HG02642 (cell line): ENCODE results near the gene CD1D.
A peak's percentile ranks its signal among the peaks of the same experiment; 100 is the strongest.

ENCODE experiments used
- ATAC-seq: cut with Tn5 transposase; IDR thresholded peaks from one replicate; pipeline ENCODE4 v1.9.1; 2021; ENCODE audit warnings: mild to moderate bottlenecking; ENCODE audit not compliant: unreplicated experiment, poor library complexity

CD1D gene

DNA sequence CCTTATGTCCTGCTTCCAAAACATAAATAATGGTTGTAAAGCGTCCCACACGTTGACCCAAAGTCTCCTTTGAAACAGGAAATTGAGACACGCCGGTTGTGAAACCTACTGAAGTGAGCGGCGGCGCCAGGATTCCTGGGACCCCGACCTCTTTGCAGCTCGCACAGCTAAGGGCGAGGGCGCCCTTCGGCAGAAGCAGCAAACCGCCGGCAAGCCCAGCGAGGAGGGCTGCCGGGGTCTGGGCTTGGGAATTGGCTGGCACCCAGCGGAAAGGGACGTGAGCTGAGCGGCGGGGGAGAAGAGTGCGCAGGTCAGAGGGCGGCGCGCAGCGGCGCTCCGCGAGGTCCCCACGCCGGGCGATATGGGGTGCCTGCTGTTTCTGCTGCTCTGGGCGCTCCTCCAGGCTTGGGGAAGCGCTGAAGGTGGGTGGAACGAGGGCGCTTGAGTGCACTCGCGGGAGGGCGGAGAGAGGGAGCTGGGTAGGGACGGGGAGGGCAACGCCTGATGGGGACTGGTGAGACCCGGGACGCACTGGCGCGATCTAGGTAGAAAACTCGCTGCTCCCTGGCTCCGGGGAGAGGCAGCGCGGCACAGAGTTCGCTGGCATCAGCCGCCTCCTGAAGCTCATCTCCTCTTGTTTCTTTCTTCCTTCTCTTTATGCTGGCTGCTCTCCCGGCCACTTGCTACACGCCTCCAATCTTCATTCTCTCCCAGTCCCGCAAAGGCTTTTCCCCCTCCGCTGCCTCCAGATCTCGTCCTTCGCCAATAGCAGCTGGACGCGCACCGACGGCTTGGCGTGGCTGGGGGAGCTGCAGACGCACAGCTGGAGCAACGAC lies at the start of gene CD1D:
TSS of gene CD1D (plus strand) at position 155 of the 836 bp plus-strand sequence. CDS start at position 362, 207 bp downstream.
- ATAC-seq = peak; percentile 34

DNA sequence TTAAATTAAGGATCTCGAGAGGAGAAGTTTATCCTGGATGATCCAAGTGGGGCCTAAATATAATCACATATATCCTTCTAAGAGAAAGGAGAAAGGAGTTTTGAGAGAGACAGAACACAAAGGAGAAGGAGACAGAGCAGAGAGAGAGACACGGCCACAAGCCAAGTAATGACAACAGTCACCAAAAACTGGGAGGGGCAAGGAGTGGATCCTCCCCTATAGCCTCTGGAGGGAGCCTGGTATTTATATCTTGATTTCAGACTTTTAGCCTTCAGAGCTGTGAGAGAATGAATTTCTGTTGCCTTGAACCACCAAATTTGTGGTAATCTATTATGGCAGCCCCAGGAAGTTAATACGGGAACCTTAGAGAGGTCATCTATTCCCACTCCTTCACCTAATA lies 49.5 kb upstream of the CD1D start:
- no peak for ATAC-seq

DNA sequence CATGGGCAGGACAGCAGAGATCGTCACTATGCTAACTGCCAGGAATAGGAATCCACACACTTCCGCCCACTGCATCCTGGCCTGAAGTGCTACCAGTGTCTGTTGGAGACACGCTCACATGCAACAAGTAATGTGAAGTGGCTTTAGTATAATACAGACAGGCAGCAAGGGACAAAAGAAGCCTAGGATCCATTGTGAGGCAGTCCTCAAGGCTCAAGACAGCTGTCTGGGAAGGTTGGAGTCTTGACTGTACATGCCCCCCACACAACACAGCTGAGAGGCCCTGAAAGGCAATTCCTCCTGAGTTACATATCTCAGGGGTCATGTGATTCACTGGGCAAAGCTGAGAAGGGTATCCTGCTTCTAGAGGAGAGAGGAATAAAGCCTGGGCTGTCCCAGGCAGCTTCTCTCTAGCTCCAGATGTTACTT lies 39.9 kb upstream of the CD1D start:
- ATAC-seq = no peak

DNA sequence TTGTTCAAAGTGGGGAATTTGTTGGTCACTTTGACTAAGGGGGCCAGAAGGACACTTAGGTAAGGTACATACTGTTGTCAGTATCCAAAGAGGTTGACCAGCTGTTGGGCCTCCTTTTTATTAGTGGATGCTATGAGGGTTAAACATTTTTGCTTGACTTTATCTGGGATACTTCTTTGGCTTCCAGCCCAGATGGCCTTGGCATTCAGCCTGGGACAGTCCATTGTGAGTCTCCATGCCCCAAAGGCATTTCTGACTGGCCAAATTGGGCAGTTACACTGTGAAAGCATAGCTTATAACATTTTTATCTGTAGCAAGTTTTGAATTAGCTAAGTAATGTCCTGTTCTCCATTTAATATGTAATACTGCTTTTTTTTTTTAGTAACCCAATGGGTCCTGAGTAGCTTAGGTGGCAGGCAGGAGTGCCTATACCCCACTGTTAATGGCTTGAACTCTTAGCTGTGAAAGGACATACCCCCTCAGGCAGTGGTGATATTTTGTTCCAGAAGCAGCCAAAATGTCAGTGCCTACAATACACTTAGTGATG lies 35.4 kb upstream of the CD1D start:
- ATAC-seq = no peak

DNA sequence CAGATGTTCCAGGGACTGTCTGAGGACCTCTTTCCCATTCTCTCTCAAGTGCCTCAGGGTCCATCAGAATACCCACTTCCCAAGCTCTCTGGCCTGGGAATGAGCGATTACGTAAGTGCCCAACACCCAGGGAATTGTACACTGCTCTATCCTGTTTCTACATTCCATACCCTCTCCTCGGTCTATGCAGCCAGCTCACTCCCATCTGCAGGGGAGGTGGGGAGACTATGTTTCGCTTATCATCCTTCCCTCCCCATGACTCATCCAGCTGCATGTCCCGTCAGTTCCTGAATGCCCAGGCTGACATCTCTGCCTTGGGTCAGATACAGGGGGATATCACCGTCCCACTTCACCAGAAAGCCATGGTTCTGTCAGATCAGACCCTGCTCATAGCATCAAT lies 34.5 kb upstream of the CD1D start:
- ATAC-seq = no peak

DNA sequence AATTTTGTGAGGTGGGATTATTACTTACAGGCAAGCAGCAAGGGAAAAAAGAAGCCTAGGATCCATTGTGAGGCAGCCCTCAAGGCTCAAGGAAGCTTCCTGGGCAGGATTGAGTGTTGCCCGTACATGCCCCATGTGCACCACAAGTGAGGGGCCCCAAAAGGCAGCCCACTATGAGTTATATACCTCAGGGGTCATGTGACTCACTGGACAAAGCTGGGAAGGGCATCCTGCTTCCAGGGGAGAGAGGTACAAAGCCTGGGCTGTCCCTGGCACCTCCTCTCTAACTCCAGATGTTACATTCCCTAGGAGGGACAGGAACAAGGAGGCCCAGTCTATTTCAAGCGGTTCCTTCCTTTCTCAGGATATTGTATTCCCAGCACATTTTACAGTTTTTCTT lies 34.0 kb upstream of the CD1D start:
- ATAC-seq = no peak

DNA sequence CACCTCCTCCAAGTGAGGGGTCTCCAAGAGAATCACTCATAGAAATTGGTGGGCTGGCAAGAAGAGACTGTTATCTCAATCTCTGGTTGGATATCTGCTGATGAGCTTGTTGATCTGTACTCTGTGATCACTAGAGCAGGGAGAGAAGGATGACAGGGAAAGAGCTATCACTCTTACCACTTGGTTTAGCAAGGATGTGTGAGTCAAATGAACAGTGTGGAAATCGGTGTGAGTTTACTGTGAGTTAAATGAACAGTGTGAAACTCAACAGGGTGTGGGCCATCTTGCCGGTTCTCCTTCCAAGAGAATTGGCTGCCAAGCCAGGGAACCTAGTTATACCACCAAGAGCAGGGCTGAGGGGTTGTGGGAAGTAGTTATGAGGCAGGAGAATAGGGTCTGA lies 33.3 kb upstream of the CD1D start:
- ATAC-seq = no peak

DNA sequence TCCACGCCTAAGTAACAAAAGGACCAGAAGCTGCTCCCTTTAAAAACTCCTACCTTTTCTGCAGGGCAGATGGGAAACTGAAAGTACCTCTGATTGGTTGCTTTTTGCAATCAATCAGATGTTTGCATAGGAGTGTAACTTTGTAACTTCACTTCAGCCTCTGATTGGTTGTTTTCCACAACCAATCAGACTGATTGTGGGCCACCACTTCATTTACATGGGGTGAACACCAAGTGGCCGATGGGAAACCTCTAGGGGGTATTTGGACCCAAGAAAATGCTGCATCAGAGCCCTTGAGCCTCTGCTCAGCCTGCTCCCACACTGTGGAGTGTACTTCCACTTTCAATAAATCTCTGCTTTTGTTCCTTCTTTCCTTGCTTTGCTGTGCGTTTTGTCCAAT lies 32.8 kb upstream of the CD1D start:
- no peak for ATAC-seq

DNA sequence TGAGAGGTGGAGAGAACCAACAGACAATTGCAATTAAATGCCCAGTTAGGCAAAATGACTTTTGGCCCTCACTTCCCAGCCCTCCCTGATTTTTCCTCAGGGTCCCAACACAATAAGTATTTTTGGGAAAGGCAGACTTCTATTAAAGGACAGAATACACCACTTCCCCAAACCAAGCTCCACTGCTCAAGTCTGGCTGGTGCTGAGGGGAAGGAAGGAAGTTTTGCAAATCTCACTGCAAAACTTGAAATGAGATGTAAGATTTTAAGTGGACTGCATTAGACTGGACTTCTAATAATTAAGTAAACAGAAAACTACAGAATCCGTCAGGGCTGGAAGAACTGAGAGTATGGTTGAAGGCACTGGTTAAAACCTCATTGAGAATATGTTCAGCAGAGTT lies 32.2 kb upstream of the CD1D start:
- no peak for ATAC-seq

DNA sequence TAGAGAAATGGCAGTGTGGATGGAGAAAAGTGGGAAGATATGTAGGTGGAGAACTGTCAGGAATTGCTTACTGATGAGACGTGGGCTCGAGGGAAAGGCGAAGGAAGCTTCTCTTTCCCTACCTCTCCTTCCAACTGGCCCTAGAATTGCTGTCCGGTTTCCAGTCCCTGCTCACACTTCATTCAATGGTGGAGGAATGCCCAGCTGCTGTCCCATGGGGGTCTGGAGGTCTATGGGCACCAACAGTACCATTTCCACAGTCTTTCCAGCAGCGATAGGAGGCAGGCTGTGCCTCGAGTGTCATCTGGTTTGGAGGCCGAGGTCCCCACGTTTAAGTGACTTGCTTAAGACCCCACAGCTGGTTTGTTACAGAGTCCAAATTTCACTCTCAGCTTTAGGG lies 31.5 kb upstream of the CD1D start:
- ATAC-seq = no peak

DNA sequence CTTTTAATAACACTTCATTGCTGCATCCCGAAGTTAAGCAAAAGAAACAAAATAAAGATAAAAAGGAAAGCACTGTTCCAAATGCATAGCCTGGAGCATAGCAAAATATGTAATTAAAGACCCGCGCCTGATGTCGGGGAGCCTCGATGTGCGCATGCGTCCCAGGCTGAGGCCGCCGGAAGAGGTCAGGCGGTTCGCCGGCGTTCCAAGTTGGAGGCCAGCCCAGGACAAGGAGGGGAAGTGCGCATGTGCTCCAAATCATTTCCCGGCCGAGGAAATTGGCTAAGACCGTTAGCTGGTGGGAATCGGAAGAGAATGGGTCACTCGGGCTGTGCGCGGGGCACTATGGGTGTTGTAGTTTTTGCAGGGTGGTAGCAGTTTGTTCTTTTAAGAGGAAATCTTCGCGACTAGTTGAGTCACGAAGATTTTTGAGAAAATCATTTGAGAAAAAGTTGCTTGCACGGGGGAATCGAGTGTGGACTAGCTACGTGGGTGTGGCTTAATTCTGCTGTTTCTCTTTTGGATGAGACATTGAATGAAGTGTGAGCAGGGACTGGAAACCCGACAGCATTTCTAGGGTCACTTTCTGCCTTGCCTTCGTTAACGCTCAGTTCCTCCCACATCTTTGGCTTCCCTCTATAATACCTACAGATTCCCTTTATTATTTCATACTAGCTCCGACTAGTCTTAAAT lies 31.0 kb upstream of the CD1D start:
- ATAC-seq = no peak

DNA sequence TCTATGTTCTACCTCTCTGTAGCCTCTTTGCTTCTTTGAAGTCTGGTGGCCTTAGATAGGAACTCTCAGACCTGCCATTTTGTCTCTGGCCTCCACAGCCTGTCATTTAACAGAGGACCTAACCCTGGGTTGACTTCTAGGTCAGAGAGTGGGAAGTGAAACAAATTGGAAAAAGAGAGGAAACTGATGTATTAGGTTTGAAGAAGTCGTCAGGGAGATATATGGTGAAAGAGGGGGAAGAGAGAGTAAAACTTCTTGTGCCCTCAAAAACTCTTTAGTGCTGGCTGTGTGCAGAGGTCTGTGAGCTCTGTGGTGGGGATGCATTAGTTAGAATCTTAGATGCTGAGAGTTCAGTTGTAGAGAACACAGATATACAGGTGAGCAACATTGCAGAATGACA lies 30.2 kb upstream of the CD1D start:
- ATAC-seq = no peak

DNA sequence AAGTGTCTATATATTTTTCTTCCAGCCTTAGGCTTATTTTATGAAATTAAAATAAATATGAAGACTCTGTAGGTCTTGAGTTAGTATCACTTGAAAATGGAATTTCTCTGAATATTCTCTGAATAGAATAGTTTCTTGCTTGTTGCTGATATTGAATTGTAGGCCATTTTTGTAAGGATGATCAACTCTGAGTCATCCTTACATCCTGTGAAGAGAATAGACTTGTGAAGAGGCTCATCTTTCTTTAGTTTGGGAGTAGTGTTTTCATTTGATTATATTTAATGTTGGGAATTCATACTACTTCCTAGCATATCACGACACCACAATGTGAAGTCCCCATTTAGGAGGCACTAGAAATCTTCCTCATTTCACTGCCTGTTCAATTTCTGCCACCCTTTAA lies 27.5 kb upstream of the CD1D start:
- no peak for ATAC-seq

DNA sequence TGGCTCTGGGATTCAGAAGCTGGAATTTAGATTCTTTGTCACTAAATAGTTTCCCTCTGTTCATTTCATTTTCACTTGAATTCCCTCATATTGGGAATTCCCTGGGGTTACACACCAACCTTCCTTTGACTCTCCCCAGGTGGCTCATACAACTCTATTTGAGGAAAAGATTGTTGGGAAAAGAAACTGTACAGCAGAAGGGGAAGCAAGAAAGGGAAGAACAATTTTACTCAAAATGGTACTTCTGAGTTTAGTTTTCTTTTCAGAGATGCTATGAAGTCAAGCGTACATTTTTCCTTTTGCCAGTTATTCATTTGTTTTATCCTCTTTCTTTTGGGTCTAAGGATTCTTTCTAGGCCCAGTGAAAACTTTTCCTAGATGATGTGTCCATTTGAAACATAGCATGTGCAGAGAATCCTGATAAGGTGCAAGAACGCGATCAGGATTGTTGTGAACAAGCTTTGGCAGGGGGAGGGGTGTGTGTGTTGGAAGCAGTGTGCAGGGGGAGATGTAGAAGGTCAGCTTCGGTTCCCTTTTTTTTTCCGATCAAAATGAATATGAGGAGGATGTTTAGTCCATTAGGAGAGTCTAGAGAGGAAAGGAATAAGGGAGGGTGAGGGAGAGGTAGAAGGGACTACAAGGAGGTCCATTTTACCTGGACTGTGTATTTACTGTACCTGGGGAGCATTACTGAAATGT lies 26.8 kb upstream of the CD1D start:
- no peak for ATAC-seq

DNA sequence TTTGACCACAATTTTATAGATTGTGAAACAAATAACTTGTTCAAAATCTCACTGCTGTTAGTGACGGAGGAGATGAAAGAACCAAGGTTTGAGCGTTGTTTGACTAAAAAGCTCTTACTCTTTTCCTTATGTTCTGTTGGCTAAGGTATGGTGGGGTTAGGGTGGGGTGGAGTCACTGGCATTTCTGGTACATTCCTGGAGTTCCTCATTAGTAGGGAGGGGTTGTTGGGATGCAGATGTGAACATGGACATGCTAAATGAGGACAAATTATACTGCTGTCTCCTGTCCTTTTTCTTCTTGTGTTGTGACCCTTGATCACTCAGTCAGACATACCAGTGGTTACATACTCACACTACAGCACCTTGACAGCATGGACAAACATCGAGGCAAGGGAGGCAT lies 26.2 kb upstream of the CD1D start:
- ATAC-seq = no peak

DNA sequence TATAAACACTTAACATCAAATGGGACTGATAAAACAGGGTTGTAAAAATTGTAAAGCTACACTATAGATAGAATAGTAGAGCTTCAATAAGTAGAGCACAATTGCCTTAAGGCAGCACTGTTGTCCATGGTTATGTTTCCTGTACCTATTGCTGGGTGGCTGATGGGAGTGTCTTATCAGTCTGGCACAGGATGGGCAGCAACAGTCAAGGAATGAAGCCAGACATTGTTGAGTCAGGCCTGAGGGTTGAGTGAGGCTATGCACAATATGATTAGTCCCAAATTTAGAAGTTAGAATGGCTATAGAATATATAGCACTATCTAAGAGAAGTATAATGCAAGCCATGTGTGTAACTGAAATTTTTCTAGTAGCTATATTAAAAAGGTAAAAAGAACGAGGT lies 25.0 kb upstream of the CD1D start:
- no peak for ATAC-seq

DNA sequence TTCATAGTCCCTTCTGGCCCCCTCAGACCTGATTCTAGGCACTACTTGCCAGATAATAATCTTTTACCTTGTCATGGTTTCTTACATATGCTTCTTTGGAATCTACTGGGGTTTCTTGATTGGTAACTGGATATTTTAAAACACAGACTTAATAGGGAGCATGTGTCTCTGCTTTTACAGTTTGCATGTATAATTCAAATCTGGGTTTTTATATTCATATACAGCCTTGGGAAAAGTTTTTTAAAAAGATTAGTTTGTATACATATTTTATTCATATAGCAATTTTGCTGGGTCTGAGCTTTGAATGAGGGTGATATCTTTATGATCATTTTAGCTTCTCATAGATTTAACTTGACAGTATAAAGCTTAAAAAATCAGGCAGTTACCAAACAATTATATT lies 21.1 kb upstream of the CD1D start:
- no peak for ATAC-seq

DNA sequence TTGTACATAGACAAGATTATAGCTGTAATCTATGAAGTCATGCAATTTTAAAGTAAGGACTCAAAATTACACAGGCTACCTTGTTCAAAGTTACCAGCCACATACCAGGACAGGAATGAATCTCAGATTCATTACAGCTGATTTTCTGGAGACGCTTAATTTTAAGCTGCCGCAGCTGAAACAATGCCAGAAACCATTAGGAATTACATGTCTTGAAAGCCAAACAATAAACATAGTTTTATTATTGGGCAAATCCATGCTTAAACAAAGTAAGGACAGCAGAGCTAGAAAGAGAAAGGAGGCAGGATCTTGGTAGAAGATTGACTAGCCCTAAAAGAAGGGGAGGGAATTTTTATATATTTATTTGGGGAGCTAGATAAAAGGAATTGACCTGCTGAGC lies 19.2 kb upstream of the CD1D start:
- ATAC-seq = no peak

DNA sequence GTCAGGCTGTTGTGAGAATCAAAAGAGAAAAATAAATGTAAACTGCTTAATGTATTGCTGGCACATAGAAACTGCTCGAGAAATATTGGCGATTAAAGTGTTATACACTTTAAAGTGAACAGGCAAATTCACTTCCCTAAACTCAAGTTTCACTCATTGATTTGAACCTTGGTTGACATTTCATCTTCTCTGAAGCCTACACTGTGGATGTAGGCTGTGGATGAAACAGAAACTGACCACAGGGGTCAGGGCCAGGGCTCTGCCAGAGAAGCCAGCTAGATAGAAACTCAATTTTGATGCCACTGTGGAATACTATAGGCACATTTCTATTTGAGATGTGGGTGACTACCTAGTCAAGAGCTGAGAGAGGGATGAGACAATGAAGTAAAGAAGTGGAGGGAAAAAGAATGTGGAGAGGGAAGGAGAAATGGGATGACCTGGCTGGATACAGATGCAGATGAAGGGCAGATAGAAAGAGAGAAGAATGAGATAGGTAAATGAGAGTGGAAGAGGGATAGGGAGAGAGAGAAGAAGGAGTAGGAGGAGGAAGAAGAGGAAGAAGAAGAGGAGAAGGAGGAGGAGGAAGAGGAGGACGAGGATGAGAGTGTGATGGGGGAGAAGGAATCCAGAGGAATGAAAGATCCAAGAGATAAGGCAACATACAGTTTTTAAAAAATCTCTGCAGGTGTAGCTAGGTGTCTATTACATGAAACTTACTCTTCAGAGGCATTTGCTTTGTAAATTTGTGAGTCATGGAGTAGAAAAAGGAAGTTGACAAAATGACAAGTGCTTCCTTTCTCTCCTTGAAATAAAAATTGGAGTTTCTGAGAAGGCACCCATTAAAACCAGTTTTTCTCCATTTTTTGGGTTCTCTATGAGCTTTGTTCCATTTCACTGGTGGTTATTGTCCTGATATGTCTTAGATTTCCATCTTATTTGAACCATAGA lies 17.4 kb upstream of the CD1D start:
- peak; percentile 95 for ATAC-seq

DNA sequence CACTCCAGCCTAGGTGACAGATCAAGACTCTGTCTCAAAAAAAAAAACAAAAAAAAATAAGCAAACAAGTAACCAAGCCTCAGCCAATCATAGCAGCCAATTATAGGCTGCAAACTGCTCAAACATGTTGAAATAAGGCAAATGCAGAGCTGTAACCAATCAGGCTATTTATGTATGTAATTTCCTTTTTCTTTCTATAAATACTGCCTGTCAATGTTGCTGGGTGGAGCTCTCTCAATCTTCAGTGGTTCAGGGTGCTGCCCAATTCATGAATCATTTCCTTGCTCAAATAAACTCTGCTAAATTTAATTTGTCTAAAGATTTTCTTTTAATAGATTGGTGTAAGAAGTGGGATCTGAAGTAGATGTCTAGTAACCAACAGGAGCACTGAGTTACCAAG lies 11.6 kb upstream of the CD1D start:
- ATAC-seq = no peak
